CD4-positive, alpha-beta memory T cell (primary cell): ENCODE results near the gene HOXA13. TPM values are rescaled to one million over a fixed set of nuclear protein-coding genes. Genes with fewer than 3 reads are reported as not detected.

Source experiments
- microRNA-seq: library from miRNA; unstranded; fragments of <30 nt; microRNA quantifications from one replicate; pipeline ENCODE4 v1.2.0, GENCODE V29; 2021; ENCODE audit warnings: borderline replicate concordance, borderline number of aligned reads, borderline microRNAs expressed, mixed read lengths
- polyA plus RNA-seq, 2 donors: library from polyadenylated mRNA; unstranded; fragments of 300-500 nt; fragmentation: Illumina TruSeq; gene quantifications; one replicate each; pipeline ENCODE4 v1.2.3, GENCODE V29; 2021
- total RNA-seq, 2 experiments: library from RNA; stranded (reverse); gene quantifications; one replicate each; pipeline ENCODE4 v1.2.3, GENCODE V29; 2021

Gene HOXA13
- total and polyA plus RNA-seq, 4 experiments from 2014 or later, result not detected

Small RNAs within 50 kb of the gene (microRNA-seq; reads per million reads assigned to microRNA genes)
- 25.9 reads per million, percentile 52 among the genes with 10 or more reads in this experiment for gene MIR196B

Other genes with a start within 250 kb of the HOXA13 start
- under 1 TPM; 0.73 to 0.75 TPM for gene HOXA1, start 104.1 kb downstream of the HOXA13 start, total RNA-seq
- gene HOXA1, start 104.1 kb downstream of the HOXA13 start, polyA plus RNA-seq, result under 1 TPM; 0.49 to 0.68 TPM
- gene HOXA2, start 97.4 kb downstream of the HOXA13 start, total RNA-seq, result not detected
- not detected for gene HOXA2, start 97.4 kb downstream of the HOXA13 start, polyA plus RNA-seq
- under 1 TPM in 1 of 2 experiments, not detected in 1; 0.19 TPM for gene HOXA4, start 69.3 kb downstream of the HOXA13 start, total RNA-seq
- under 1 TPM in 1 of 2 donors, not detected in 1; 0.30 TPM for gene HOXA4, start 69.3 kb downstream of the HOXA13 start, polyA plus RNA-seq
- not detected for gene HOXA5, start 56.4 kb downstream of the HOXA13 start, total RNA-seq
- not detected for gene HOXA5, start 56.4 kb downstream of the HOXA13 start, polyA plus RNA-seq
- not detected for gene HOXA6, start 52.3 kb downstream of the HOXA13 start, total RNA-seq
- gene HOXA6, start 52.3 kb downstream of the HOXA13 start, polyA plus RNA-seq, result not detected
- gene HOXA3, start 47.5 kb downstream of the HOXA13 start, total RNA-seq, result not detected
- gene HOXA3, start 47.5 kb downstream of the HOXA13 start, polyA plus RNA-seq, result under 1 TPM in 1 of 2 donors, not detected in 1; 0.07 TPM
- gene HOXA7, start 43.4 kb downstream of the HOXA13 start, total RNA-seq, result not detected
- gene HOXA7, start 43.4 kb downstream of the HOXA13 start, polyA plus RNA-seq, result not detected
- not detected for gene HOXA9, start 34.6 kb downstream of the HOXA13 start, total RNA-seq
- not detected for gene HOXA9, start 34.6 kb downstream of the HOXA13 start, polyA plus RNA-seq
- gene HOXA10, start 25.8 kb downstream of the HOXA13 start, total RNA-seq, result not detected
- gene HOXA10, start 25.8 kb downstream of the HOXA13 start, polyA plus RNA-seq, result not detected
- not detected for gene HOXA11, start 14.9 kb downstream of the HOXA13 start, total RNA-seq
- not detected for gene HOXA11, start 14.9 kb downstream of the HOXA13 start, polyA plus RNA-seq
- gene EVX1, start 42.7 kb upstream of the HOXA13 start, total RNA-seq, result not detected
- not detected for gene EVX1, start 42.7 kb upstream of the HOXA13 start, polyA plus RNA-seq